Memory B cell (primary cell): ENCODE data around the gene PAPPA.

Source experiments
- ATAC-seq: fragments of 150-1000 bp; cut with Tn5 transposase; 2 replicates; pipeline ENCODE4 v1.10.0; 2021; ENCODE audit warnings: low read depth, mild to moderate bottlenecking, moderate library complexity
- DNase-seq, 2 donors: peaks; one replicate each; pipeline ENCODE4 v3.0.0; 2022; ENCODE audit warnings: low spot score in 2 of 2
- H3K27ac Mint-ChIP-seq: one replicate; pipeline ENCODE4 v1.8.0; 2022; ENCODE audit warnings: mild to moderate bottlenecking, moderate library complexity, mixed read lengths
- H3K27me3 Mint-ChIP-seq: one replicate; pipeline ENCODE4 v1.8.0; 2022; ENCODE audit warnings: mixed read lengths
- H3K36me3 Mint-ChIP-seq: one replicate; pipeline ENCODE4 v1.8.0; 2022; ENCODE audit warnings: mild to moderate bottlenecking, mixed read lengths
- H3K4me1 Mint-ChIP-seq: one replicate; pipeline ENCODE4 v1.8.0; 2022; ENCODE audit warnings: mixed read lengths
- H3K4me3 Mint-ChIP-seq: one replicate; pipeline ENCODE4 v1.8.0; 2022; ENCODE audit warnings: mild to moderate bottlenecking, moderate library complexity, mixed read lengths
- H3K9me3 Mint-ChIP-seq: one replicate; pipeline ENCODE4 v1.8.0; 2022; ENCODE audit warnings: mixed read lengths

Gene PAPPA

DNA sequence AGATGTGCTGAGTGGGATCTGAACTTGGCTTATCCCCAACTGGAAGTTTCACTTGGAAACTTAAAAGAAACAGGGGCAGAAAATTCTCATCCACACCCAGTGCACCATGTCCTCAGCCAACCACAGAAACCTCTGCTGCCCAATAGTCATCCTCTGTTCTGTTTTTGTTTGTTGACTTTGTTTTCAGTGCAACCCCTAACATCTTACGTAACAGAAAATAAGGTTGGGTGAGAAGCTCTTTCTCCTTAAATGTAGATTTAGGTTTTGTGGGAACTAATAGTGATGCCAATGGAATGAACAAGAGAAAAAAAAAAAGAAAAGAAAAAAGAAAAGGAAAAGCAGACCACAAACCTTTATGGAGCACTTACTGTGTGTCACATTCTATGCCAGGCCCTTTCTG, 262.8 kb downstream of the PAPPA start:
- peaks cover 6% of the 10 kb centered on the region for H3K36me3 Mint-ChIP-seq
- H3K27ac Mint-ChIP-seq = no peak overlapping the region
- ATAC-seq (no peak), DNase-seq (no peak)
- no peaks in the 10 kb centered on the region for H3K9me3 Mint-ChIP-seq
- no peaks in the 10 kb centered on the region for H3K27me3 Mint-ChIP-seq
- no peaks in the 10 kb centered on the region for H3K4me1 Mint-ChIP-seq
- H3K4me3 Mint-ChIP-seq = no peak overlapping the region

DNA sequence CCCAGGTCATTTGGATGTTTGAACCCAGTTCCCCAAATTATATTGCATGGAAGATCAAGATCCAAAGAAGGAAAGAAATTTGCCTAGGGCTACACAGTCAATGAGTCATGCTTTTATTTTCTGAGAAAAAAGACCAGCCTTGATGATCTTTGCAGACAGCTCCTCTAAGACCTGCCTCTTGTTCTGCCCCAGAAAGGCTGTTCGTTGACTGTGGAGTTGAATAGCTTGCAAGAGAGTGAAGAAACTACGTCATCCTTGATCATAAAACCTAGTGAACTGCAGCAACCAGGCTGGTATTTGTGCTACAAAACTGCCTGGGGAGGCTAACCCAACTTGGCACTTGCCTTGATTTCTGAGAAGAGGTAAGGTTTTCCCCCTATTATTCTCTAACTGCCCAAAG, 263.9 kb downstream of the PAPPA start:
- no peak for DNase-seq
- Mint-ChIP-seq H3K27me3 (no peaks in the 10 kb centered on the region), H3K36me3 (peaks cover 6% of the 10 kb centered on the region), H3K9me3 (no peaks in the 10 kb centered on the region), H3K4me1 (no peaks in the 10 kb centered on the region), H3K4me3 (no peak overlapping the region), H3K27ac (no peak overlapping the region)
- ATAC-seq = no peak

DNA sequence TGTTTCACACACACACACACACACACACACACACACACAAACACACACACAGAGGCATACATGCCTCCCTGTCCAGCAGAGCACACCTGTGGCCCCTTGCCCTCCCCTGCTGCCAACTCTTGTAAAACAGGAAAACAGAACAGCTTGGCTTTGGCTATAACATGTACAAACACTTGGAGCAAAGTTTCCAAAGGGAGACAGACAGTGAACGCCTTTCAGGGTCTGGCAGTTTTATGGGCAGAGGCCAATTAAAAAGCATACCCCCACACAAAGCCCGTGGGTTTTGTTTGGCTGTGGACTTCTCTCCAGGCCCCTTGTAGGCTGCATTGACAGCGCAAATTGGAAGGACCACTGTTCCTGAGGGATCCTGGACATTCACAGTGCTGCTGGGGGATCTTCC, 265.6 kb downstream of the PAPPA start:
- H3K4me3 Mint-ChIP-seq = no peak overlapping the region
- no peaks in the 10 kb centered on the region for H3K27me3 Mint-ChIP-seq
- ATAC-seq (no peak), DNase-seq (no peak)
- H3K36me3 Mint-ChIP-seq = peaks cover 4% of the 10 kb centered on the region
- H3K27ac Mint-ChIP-seq = no peak overlapping the region
- H3K9me3 Mint-ChIP-seq = no peaks in the 10 kb centered on the region
- no peaks in the 10 kb centered on the region for H3K4me1 Mint-ChIP-seq

DNA sequence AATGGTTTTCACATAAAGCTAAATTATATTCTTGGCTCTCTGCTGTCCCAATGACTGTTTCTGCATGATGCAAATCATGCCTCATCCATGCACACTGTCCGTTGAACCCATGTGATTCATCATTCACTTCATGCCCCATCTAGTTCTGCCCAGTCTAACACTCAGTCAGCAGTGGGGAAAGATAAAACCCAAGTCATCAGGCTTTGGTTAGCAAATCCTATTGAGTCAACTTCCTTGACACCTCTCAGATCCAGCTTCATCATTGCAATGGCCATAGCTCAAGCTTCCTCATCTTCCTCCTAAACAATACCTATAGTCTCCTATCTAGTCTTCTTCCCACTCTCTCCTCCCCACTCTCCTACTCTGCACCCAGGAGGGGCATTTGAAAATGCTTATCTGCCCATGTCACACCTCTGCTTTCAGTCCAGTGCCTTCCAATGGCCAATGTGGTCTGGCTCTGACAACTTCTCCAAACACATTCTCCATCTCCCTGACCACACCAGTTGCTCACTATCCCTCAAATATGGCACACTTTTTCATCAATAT, 267.5 kb downstream of the PAPPA start:
- Mint-ChIP-seq H3K4me3 (no peak overlapping the region), H3K27ac (no peak overlapping the region), H3K9me3 (no peaks in the 10 kb centered on the region), H3K36me3 (peaks cover 11% of the 10 kb centered on the region), H3K27me3 (no peaks in the 10 kb centered on the region), H3K4me1 (no peaks in the 10 kb centered on the region)
- ATAC-seq (no peak), DNase-seq (no peak)

DNA sequence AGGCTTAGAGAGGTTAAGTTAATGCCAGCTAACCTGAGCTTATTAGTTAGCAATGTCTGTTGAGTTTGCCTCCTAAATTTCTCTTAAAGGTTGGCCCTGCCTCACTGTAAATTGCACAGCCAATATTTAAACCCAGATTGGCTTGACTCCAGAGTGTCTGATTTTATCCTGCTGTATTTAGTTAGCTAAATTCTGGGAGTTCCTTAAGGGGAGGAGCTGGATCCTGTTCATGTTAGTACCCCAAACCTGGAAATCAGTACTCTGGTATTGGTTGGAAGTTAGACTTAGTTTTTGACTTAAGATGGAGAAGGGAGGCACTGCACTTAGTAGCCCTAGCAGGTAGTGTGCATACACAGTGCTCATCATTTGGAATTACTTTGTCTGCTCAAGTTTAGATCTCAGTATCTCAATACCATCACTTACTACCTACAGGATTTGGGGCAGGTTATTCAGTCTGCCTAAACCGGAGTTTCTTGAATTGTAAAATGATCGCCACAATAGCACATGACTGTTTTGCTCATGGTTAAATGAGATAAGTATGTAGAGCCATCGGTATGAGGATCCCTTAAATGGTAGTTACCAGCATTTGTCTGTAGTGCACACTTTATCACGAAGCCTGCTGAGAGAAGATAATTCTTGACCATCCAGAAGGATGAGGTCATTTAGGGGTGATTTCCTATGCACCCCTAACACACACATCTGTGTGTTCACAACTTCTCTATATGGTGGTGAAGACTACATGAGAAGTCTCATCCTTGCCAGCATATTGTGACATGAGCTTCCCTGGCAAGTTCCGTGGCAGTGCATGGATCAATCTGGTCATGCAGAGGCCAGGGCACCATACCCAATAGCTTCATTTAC, 268.8 kb downstream of the PAPPA start:
- no peak for ATAC-seq
- H3K27ac Mint-ChIP-seq = no peak overlapping the region
- no peaks in the 10 kb centered on the region for H3K4me1 Mint-ChIP-seq
- no peak for DNase-seq
- H3K36me3 Mint-ChIP-seq = peaks cover 11% of the 10 kb centered on the region
- H3K9me3 Mint-ChIP-seq = no peaks in the 10 kb centered on the region
- no peaks in the 10 kb centered on the region for H3K27me3 Mint-ChIP-seq
- H3K4me3 Mint-ChIP-seq = no peak overlapping the region

DNA sequence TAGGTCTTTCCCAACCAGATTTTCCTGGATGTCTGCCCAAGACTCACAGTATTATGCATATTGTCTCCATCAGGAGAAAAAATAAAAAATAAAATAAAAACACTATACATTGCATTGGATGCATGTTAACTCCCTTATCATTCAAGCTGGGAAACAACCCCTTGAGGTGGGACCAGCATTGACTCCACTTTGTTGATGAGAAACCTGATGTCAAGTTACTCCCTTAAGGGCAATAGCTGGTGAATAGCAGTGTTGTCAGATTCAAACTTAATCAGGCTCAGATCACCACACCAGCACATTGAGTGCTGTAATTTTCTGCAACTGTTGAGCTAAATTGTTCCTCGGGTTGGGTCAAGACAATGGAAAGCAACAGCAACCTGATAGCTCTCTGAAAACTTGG, 269.6 kb downstream of the PAPPA start:
- no peak overlapping the region for H3K4me3 Mint-ChIP-seq
- H3K4me1 Mint-ChIP-seq = no peaks in the 10 kb centered on the region
- peaks cover 15% of the 10 kb centered on the region for H3K36me3 Mint-ChIP-seq
- no peaks in the 10 kb centered on the region for H3K9me3 Mint-ChIP-seq
- no peak overlapping the region for H3K27ac Mint-ChIP-seq
- ATAC-seq (no peak), DNase-seq (no peak)
- no peaks in the 10 kb centered on the region for H3K27me3 Mint-ChIP-seq

DNA sequence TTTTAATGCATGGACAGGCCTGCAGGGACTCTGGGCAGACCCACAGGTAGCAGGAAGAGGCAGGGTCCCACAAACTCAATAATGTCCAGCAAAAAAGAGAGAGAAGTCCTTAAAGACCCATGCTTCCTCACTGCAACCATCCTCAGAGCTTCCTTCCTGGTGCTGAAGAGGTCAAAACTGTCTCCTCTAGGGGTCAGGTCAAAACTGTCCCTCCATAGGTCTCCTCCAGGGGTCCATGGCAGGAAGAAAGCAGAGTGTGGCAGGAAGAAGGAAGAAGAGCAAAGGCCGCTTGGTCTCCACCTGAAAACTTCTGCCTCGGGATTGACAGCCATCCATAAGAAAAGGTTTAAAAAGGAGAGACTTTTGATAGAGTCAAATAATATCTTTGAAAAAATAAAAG, 271.7 kb downstream of the PAPPA start:
- no peaks in the 10 kb centered on the region for H3K4me1 Mint-ChIP-seq
- no peak for ATAC-seq
- H3K27me3 Mint-ChIP-seq = no peaks in the 10 kb centered on the region
- H3K36me3 Mint-ChIP-seq = peaks cover 12% of the 10 kb centered on the region
- H3K9me3 Mint-ChIP-seq = no peaks in the 10 kb centered on the region
- H3K27ac Mint-ChIP-seq = no peak overlapping the region
- H3K4me3 Mint-ChIP-seq = no peak overlapping the region
- no peak for DNase-seq

DNA sequence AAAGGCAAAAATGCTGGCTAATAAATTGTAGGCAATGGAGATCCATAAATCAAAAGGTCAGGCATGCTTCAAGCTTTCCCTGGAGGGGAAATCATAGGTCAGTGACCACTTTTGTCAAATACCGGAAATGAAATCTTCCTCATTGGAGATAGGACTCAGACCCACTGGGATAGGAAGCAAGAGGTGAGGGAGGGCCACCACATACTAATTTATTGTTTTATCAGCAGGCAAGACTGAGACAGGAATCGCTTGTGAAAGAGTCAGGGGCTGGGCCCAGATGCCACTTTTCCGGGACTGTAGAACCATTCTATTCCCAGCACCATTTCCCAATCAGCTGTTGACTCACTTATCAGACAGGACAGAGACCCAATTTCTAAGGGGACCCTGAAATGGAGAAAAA, 277.3 kb downstream of the PAPPA start:
- no peak overlapping the region for H3K27ac Mint-ChIP-seq
- no peak for DNase-seq
- no peak overlapping the region for H3K4me3 Mint-ChIP-seq
- no peaks in the 10 kb centered on the region for H3K4me1 Mint-ChIP-seq
- H3K27me3 Mint-ChIP-seq = no peaks in the 10 kb centered on the region
- H3K36me3 Mint-ChIP-seq = peaks cover 7% of the 10 kb centered on the region
- ATAC-seq = no peak
- no peaks in the 10 kb centered on the region for H3K9me3 Mint-ChIP-seq

DNA sequence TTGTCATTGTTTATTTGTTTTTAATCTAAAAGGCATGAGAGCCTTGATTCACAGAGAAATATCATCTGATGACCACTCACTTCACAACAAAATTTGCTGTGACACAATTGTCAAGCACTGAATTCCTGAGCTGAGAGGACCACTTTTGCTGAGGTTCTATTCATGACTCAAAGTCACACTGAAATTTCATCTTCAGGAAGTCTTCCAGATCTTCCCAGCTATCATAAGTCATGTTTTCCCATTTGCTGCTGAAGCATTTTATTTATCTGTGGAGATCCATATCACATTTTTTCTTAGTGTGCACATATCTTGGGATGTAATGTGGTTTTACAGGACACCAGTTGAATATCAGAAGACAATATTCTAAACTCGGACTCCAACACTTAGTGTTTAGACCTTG, 278.5 kb downstream of the PAPPA start:
- Mint-ChIP-seq H3K27ac (no peak overlapping the region), H3K9me3 (no peaks in the 10 kb centered on the region), H3K36me3 (peaks cover 9% of the 10 kb centered on the region), H3K27me3 (no peaks in the 10 kb centered on the region), H3K4me3 (no peak overlapping the region), H3K4me1 (no peaks in the 10 kb centered on the region)
- ATAC-seq = no peak
- DNase-seq = no peak

DNA sequence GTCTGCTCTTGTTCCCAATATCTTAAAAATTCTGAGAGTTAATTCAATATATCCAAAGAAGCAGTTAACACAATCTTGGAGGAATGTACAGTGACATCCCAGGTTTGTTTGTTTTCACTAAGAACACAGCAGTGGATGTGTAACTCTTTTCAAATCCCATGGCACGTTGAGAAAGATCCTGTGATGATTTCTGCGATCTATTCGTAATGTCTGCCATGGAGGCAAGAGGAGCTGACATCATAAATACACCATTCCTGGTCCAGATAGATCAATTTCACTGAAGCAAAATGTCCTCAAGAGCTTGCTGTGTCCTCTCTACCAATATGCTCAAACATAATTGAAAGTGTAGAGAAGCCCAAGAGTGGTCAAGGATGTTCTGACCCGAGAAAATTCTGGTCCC, 280.7 kb downstream of the PAPPA start:
- ATAC-seq (no peak), DNase-seq (no peak)
- Mint-ChIP-seq H3K27ac (no peak overlapping the region), H3K4me1 (no peaks in the 10 kb centered on the region), H3K36me3 (peaks cover 13% of the 10 kb centered on the region), H3K4me3 (no peak overlapping the region), H3K9me3 (no peaks in the 10 kb centered on the region), H3K27me3 (no peaks in the 10 kb centered on the region)

DNA sequence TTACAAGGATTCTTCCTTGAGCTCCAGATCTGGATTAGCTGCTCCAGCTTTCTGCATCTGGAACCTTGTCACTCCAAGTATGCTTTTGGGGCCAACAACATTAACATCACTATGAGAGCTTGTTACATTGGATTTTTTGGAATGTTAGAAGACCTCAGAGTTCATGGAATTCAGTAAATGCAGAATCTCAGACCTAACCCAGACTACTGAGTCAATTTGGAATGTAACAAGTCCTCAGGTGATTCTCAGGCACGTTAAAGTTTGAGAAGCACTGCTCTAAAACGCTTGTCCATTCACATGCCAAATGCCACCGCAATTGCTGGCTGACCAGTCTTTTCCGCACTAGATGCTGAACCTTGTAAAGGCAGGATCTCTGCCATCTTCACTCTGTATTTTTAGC, 282.1 kb downstream of the PAPPA start:
- Mint-ChIP-seq H3K4me1 (no peaks in the 10 kb centered on the region), H3K27ac (no peak overlapping the region), H3K36me3 (peaks cover 23% of the 10 kb centered on the region), H3K4me3 (no peak overlapping the region), H3K27me3 (no peaks in the 10 kb centered on the region), H3K9me3 (peaks cover 2% of the 10 kb centered on the region)
- DNase-seq = no peak
- ATAC-seq = no peak

DNA sequence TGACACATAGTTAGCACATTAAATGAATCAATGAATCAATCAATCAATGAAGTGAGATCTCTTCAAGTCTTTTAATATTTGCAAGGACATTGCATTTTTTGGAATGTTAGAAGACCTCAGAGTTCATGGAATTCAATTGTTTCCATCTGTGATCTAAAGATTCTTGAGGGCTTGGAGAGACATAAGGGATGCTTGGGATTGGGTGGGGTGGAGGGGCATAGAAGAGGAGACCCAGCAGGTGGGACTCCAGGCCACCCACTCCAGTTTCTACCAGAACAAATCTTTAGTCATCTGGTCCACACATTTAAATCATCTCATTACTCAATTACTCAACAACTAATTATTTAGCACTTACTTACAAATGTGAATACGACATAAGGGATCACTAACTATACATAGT, 282.5 kb downstream of the PAPPA start:
- no peak for ATAC-seq

DNA sequence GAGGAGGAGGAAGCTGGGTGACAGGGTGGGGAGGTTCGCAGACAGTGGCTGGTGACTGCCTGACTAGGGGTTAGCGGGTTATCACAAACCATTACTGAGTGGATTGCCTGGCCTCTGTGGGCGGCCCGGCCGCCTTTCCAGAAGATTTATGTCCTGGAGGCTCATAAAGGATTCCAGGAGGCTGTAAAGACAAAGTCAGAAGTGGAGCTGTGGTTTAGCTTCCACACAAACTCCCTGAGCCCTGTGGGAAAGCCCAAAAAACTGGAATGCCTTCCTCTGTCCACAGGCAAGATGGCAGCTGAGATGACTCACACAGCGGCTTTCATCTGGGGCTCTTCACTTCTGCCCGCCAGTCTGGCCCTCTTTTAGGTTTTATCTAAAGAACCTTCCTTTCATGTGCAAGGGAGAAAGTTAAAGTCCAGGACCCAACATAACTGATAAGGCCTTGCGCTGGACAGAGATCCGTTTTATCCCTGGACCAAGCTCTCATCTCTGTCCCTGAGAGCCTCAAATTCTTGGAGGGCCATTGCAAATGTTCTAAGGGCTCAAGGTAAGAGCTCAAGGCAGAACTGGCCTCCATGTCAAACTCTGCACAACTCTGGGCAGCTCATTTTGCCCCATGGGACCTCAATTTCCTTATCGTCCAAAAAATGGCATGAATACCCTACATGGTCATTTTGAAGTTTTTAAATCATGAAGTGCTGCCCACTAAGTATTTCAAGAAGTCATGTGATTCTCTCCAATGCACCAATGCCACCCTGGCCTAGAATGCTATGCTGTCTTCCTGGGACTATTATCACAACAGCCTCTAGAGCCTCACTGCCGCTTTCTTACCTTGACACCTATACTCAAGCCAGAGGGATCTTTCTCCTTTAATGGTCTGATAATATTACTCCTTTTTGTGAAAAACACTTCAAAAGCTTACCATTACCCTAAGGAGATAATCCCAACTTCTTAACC, 284.1 kb downstream of the PAPPA start:
- no peaks in the 10 kb centered on the region for H3K4me1 Mint-ChIP-seq
- H3K27ac Mint-ChIP-seq = no peak overlapping the region
- H3K9me3 Mint-ChIP-seq = peaks cover 2% of the 10 kb centered on the region
- peaks cover 29% of the 10 kb centered on the region for H3K36me3 Mint-ChIP-seq
- DNase-seq (no peak), ATAC-seq (no peak)
- no peaks in the 10 kb centered on the region for H3K27me3 Mint-ChIP-seq
- H3K4me3 Mint-ChIP-seq = no peak overlapping the region

More for the DNA sequence above, 282.5 kb downstream of the PAPPA start:
- Mint-ChIP-seq H3K4me3 (no peak overlapping the region), H3K4me1 (no peaks in the 10 kb centered on the region), H3K36me3 (peaks cover 26% of the 10 kb centered on the region), H3K9me3 (peaks cover 2% of the 10 kb centered on the region), H3K27ac (no peak overlapping the region), H3K27me3 (no peaks in the 10 kb centered on the region)
- no peak for DNase-seq

DNA sequence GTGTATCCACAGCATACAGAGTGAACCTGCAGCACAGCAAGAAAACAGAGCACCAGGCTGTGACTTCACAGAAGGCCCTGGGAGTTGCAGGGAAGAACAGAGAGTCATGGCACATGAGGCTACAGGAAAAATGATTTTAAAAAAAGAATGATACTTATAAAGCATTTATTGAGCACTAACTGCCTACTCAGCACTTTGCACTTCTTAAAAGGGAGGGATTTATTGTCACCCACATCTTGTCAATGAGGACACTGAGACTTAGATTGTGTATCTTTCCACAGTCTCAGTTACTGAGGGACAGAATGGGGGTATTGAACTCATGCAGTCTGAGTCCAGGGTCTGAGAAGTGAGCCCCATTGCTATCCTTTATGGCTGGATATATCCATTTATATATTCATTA, 288.9 kb downstream of the PAPPA start:
- Mint-ChIP-seq H3K4me3 (no peak overlapping the region), H3K9me3 (peaks cover 2% of the 10 kb centered on the region), H3K36me3 (peaks cover 23% of the 10 kb centered on the region), H3K4me1 (no peaks in the 10 kb centered on the region), H3K27me3 (no peaks in the 10 kb centered on the region), H3K27ac (no peak overlapping the region)
- no peak for DNase-seq
- ATAC-seq = no peak
